Tibial nerve (tissue), 3 donors: Measurements from ENCODE around the gene PCDHB12.
"Not testable (repeated sequence)": the region's sequence is repeated elsewhere in the genome, so short reads cannot be mapped to it uniquely, and the experiment has no call there.

ENCODE experiments used
- CTCF ChIP-seq, 5 experiments: fragments of 200-600 bp in 3 of 5; fragments of 450-650 bp in 2 of 5; sonication (generic) in 3 of 5; IDR thresholded peaks; one replicate each; pipeline ENCODE4 v1.5.1; 2016 to 2019; ENCODE audit warnings: antibody characterized with exemption in 5 of 5, mild to moderate bottlenecking in 3 of 5, moderate library complexity in 2 of 5
- POLR2A ChIP-seq, 2 donors: fragments of 450-650 bp; IDR thresholded peaks; one replicate each; pipeline ENCODE4 v1.6.1; 2017; ENCODE audit warnings: antibody characterized with exemption in 2 of 2, mild to moderate bottlenecking in 2 of 2, moderate library complexity in 2 of 2

GRCh38 chr5:141210849-141211248 is 2.3 kb downstream of the PCDHB12 start:
- not testable (repeated sequence) for TF ChIP-seq POLR2A, CTCF (IDR thresholded peaks at IDR 0.05)
